H1 (cell line): Measurements from ENCODE around the gene CPLANE1.

Source experiments
- ASH2L ChIP-seq: fragments of 200-600, 300-600 bp; sonication (generic); IDR thresholded peaks from one replicate; pipeline ENCODE4 v1.7.1; 2017; ENCODE audit warnings: low read length
- CREB1 ChIP-seq: IDR thresholded peaks from 2 replicates; pipeline ENCODE4 v1.6.1; 2012; ENCODE audit warnings: inconsistent platforms
- EP300 ChIP-seq, 2 experiments: IDR thresholded peaks; 1 replicate in 1 of 2; 2 replicates in 1 of 2; pipeline ENCODE4 v1.6.1; 2011 to 2012; ENCODE audit warnings: low read depth in 2 of 2, low read length in 2 of 2, mild to moderate bottlenecking in 2 of 2, borderline replicate concordance in 1 of 2, inconsistent platforms in 1 of 2, moderate library complexity in 1 of 2
- GABPA ChIP-seq: IDR thresholded peaks from 2 replicates; pipeline ENCODE4 v1.6.1; 2011; ENCODE audit warnings: mild to moderate bottlenecking, low read length, moderate library complexity, borderline replicate concordance; ENCODE audit not compliant: insufficient read depth
- JUND ChIP-seq: IDR thresholded peaks from 2 replicates; pipeline ENCODE4 v1.6.1; 2011; ENCODE audit warnings: mild to moderate bottlenecking, improper control_type of control experiment, low read length
- KDM1A ChIP-seq: fragments of 200-600, 300-600 bp; sonication (generic); IDR thresholded peaks from 2 replicates; pipeline ENCODE4 v1.7.1; 2016; ENCODE audit warnings: mild to moderate bottlenecking, low read length, borderline replicate concordance
- NRF1 ChIP-seq: IDR thresholded peaks from 2 replicates; pipeline ENCODE4 v1.6.1; 2011; ENCODE audit warnings: mild to moderate bottlenecking, low read depth, low read length, improper control_type of control experiment
- POLR2A ChIP-seq, 2 experiments: IDR thresholded peaks; 1 replicate in 1 of 2; 2 replicates in 1 of 2; pipeline ENCODE4 v1.6.1; 2011; ENCODE audit warnings: low read depth in 2 of 2, low read length in 2 of 2, mild to moderate bottlenecking in 2 of 2; ENCODE audit errors: control extremely low read depth in 1 of 2
- POLR2AphosphoS5 ChIP-seq: IDR thresholded peaks from 2 replicates; pipeline ENCODE4 v1.6.1; 2011; ENCODE audit warnings: low read depth, low read length
- RFX5 ChIP-seq: IDR thresholded peaks from 2 replicates; pipeline ENCODE4 v1.6.1; 2011; ENCODE audit warnings: low read depth, low read length, improper control_type of control experiment, borderline replicate concordance
- SP1 ChIP-seq: IDR thresholded peaks from 2 replicates; pipeline ENCODE4 v1.6.1; 2011; ENCODE audit warnings: low read depth, low read length
- TCF12 ChIP-seq: IDR thresholded peaks from 2 replicates; pipeline ENCODE4 v1.6.1; 2011; ENCODE audit warnings: low read depth, mild to moderate bottlenecking, low read length
- TF ChIP-seq, protein P1 (sequence below), 3 experiments: IDR thresholded peaks; 1 replicate in 2 of 3; 2 replicates in 1 of 3; pipeline versions ENCODE4 v1.5.1 to v1.6.1; 2011; ENCODE audit warnings: low read length in 3 of 3, mild to moderate bottlenecking in 3 of 3, inconsistent platforms in 2 of 3, low read depth in 1 of 3, moderate library complexity in 1 of 3; ENCODE audit not compliant: insufficient read depth in 1 of 3; ENCODE audit errors: control extremely low read depth in 1 of 3
- TF ChIP-seq, protein P2 (sequence below): IDR thresholded peaks from 2 replicates; pipeline ENCODE4 v1.6.1; 2011; ENCODE audit warnings: low read length, improper control_type of control experiment

DNA sequence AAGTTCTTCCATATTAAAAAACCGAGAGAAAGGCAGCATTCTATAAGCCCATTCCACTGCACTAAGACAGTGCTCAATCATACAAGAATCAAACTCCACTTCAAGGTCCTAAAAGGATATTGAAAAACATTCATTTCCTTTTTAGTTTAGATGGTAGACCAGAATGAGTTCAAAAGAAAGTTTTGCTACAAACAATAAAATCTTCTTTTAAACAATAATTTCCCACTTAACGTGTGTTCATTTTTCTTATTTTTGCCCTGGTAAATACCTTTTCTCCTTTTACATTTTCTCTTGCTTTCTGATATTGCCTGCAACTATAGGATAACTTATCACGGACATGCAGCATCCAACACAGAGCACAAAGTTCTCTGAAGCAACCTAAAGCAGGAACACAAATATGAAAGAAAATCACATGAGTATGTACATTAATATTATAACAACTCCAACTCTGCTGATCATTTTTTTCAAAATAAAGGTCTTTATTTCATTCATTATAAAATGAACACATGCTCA is 61.7 kb downstream of the CPLANE1 start:
- TF ChIP-seq, protein P1, sequence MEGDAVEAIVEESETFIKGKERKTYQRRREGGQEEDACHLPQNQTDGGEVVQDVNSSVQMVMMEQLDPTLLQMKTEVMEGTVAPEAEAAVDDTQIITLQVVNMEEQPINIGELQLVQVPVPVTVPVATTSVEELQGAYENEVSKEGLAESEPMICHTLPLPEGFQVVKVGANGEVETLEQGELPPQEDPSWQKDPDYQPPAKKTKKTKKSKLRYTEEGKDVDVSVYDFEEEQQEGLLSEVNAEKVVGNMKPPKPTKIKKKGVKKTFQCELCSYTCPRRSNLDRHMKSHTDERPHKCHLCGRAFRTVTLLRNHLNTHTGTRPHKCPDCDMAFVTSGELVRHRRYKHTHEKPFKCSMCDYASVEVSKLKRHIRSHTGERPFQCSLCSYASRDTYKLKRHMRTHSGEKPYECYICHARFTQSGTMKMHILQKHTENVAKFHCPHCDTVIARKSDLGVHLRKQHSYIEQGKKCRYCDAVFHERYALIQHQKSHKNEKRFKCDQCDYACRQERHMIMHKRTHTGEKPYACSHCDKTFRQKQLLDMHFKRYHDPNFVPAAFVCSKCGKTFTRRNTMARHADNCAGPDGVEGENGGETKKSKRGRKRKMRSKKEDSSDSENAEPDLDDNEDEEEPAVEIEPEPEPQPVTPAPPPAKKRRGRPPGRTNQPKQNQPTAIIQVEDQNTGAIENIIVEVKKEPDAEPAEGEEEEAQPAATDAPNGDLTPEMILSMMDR (IDR thresholded peaks at IDR 0.05; ENCODE audit: control extremely low read depth in 1 of 3, insufficient read depth in 1 of 3, low read depth in 1 of 3, low read length in 3 of 3): no peak
- TF ChIP-seq NRF1 (no peak), SP1 (no peak), EP300 (IDR thresholded peaks at IDR 0.05; ENCODE audit: borderline replicate concordance in 1 of 2, low read depth in 2 of 2, low read length in 2 of 2) (no peak), GABPA (no peak), RFX5 (no peak), KDM1A (no peak), JUND (no peak), ASH2L (no peak), POLR2A (IDR thresholded peaks at IDR 0.05; ENCODE audit: control extremely low read depth in 1 of 2, low read depth in 2 of 2, low read length in 2 of 2) (no peak), POLR2AphosphoS5 (no peak), CREB1 (no peak), TCF12 (no peak)
- TF ChIP-seq, protein P2, sequence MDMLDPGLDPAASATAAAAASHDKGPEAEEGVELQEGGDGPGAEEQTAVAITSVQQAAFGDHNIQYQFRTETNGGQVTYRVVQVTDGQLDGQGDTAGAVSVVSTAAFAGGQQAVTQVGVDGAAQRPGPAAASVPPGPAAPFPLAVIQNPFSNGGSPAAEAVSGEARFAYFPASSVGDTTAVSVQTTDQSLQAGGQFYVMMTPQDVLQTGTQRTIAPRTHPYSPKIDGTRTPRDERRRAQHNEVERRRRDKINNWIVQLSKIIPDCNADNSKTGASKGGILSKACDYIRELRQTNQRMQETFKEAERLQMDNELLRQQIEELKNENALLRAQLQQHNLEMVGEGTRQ: no peak
